Measurements from ENCODE around the gene ZNF746.
"Not testable (repeated sequence)": the region's sequence is repeated elsewhere in the genome, so short reads cannot be mapped to it uniquely, and the experiment has no call there.

The ZNF746 gene

DNA sequence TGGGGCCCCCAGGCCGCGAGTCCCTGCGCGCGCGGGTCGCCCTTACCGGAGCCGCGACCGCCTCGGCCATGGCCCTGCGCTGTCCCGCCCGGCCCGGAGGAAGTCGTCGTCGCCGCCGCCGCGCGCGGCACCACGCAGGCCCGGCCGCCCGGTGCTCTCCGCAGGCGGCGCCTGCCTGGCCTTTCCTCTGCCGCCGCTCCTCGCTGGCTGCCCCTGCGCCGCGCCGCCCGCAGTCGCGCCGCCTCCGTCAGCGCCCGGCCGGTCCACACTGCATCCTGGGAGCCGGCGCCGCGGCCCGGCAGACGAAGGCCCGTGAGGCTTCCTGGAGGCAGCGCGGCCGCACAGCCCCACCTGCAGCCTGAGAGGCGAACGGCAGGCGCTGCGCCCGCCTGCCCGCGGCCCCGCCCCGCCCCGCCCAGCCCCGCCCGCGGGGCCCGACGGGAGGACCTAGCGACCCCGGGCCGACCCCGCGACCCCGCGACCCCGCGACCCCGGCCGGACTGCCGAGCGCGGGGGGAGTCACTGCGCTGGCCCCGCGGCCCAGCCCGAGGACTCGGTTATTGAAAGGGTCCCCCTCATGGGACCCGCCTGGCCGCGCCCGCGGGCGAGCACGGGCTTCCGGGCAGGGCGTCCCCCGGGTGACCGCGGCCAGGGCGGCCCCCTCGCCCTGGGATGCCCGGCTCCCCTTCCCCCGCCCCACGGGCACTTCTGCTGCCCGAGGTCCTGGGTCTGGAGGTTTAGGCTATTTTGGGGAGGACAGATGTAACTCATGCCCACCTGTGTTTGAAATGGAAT is at the start of gene ZNF746:
ZNF746 (minus strand) TSS at position 343 of the 795 bp plus-strand sequence; CDS start at position 70, 273 bp downstream.
- peak; percentile 82 to 83 for DNase-seq

- no peak for DNase-seq
Observed at GRCh38 chr7:149547126-149547525, 49.5 kb upstream of the ZNF746 start.

GRCh38 chr7:149546331-149546730 is 48.7 kb upstream of the ZNF746 start:
- no peak for DNase-seq

- DNase-seq, result no peak
Observed at GRCh38 chr7:149544028-149544427, 46.4 kb upstream of the ZNF746 start.

- no peak for DNase-seq
Observed at GRCh38 chr7:149532654-149533053, 35.0 kb upstream of the ZNF746 start.

DNA sequence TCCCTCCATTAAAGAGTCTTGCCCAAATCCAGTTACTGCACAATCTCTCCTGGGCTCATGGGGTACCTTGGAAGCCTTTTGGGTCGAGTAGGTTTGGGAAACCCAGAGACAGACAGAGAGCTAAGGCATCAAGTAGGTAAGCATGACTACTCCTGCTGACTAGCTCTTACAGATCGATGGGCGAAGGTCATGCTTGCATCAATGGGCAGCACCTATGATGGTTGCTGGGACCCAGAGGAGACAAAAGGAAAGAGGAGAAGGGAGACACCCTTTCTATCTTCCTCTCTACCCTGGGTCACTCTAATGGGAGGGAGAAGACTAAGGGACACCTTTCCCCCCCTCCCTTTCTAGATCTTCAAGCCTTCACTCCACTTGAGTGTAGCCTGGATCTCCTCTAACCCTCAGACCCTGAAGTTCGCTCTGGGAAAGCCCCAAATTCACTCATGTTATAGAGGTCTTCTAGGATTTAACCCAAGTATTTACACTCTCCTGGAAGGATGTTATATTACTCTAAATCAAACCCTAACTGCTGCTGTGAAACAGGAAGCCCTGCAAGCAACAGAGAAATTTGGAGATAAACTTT is 31.6 kb upstream of the ZNF746 start:
- DNase-seq, result no peak

DNA sequence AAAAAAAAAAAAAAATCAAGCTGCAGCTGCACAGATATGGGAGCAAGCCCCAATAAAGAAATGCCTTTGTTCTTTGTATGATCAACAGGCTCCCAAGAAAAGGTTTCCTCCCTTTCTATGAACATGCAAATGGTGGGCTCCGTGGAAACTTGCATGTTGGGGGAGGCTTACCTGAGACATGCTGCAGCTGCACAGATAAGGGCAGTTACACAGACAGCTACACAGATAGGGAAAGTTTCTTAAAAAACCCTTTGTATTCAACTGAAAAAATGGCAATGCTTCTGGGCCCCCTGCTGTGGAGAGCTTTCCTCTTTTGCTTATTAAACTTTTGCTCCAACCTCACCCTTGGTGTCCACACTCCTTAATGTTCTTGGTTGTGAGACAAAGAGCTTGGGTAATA is 29.8 kb upstream of the ZNF746 start:
- DNase-seq, result no peak

DNA sequence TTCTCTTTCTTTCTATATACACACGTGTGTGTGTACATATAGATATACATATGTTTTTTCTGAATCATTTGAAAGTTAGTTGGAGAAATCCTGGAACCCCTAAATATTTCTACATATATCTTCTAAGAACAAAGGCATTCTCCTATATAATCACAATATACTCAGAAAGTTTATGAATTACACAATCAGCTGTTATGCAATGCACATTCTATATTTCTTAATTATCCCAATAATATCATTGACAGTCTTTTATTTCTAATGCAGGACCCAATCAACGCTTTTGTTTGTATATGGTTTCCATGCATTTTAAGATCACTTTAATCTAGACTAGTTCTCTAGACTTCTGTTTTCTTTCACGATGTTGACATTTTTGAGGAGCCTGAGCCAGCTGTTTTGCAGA is 27.7 kb upstream of the ZNF746 start:
- DNase-seq, result no peak

DNA sequence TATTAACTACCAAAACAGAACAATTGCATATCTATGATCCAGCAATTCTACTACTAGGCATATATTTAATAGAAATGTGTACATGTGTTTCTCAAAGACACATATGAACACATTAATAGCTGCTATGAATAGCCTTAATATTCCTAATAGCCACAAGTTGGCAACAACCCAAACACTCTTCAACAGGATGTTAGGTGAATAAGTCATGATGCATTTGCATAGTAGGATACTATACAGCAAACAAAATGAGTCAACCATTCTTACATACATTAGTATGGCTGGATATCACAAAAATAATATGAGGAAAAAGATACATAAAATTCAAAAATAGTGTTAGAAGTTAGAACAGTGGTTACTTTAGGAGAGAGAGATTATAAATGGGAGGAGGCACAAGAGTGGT is 26.8 kb upstream of the ZNF746 start:
- DNase-seq, result no peak

DNA sequence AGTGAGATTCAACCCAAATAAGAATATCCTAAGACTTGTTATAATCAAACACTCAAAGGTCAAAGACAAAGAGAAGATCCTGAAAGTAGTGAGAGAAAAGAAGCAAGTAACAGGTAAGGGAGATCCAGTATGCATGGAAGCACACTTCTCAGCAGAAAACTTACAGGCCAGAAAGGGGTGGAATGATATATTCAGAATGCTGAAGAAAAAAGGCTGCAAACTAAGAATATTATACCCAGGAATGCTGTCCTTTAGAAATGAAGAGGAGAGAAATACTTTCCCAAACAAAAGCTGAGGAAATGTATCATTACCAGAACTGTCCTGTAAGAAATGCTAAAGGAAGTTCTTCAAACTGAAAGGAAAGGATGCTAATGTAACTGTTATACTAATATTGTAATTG is 12.6 kb upstream of the ZNF746 start:
- DNase-seq, result no peak

DNA sequence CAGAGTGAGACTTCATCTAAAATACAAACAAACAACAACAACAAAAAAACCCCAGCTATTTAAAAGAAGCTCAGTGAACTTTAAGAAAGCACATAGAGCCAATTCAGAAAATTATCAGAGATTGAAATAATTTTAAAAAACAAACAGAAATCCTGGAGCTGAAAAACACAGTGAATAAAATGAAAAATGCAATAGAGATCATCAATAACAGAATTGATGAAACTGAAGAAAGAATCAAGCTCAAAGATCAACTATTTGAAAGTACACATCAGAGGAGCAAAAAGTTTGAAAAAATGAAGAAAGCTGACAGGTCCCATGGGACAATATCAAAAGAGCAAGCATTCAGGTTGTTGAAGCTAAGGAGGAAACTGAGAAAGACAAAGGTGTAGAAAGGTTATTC is 12.2 kb upstream of the ZNF746 start:
- DNase-seq, result no peak

DNA sequence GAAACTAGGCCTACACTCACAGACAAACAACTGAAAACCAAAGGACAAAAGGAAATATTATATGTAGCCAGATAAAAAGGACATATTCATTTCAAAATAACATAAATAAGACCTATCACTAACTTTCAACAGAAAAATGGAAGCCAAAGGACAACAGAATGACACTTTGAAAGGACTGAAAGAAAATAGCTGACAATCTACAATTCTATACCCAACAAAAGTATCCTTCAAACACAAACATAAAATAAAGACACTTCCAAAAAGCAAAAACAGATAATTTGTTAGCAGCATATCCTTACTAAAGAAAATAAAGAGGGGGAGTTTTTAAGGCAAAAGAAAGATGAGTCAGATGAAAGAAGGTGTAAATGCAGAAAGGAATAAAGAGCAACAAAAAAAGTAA is 7.9 kb upstream of the ZNF746 start:
- DNase-seq, result no peak

- no peak for DNase-seq
Observed at GRCh38 chr7:149501651-149502050, 4.0 kb upstream of the ZNF746 start.

GRCh38 chr7:149500910-149501309 is 3.3 kb upstream of the ZNF746 start:
- DNase-seq, result no peak

- no peak for DNase-seq
Observed at GRCh38 chr7:149500201-149500600, 2.6 kb upstream of the ZNF746 start.

GRCh38 chr7:149498811-149499210 is 1.2 kb upstream of the ZNF746 start:
- no peak for DNase-seq

- peak; percentile 45 to 53 for DNase-seq
Observed at GRCh38 chr7:149496642-149497391, 792 bp downstream of the ZNF746 start.

- no peak for DNase-seq
Observed at GRCh38 chr7:149495785-149496641, 1.6 kb downstream of the ZNF746 start.

DNA sequence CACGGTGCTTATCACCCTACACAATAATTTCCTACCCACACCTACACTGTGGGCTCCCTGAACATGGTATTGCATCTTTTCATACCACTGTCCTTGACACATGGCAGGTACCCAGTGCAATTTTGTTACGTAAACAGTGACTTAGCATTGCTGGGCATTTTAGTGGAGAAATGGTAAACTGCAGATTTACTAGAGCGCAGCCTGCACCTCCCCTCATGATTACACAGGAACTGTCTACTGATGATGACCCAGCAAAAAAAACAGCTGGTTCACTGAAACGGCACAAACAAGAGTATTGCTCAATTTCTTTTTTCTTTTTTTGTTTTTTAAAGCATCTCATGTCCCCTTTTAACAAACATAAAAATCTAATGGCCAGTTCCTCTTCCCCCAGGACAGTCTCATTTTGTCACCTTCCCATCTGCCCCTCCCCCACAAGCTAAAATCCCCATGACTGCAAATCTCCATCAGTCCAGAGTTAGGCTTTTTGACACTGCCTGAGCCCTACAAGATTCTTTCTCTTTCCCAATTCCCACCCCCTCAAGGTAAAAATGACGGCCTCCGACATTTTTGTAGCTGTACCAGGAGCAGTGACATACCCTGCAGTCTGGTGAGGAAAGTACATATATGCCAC is 2.8 kb downstream of the ZNF746 start:
- peak in 1 of 2 donors; percentile 43 for DNase-seq

GRCh38 chr7:149493975-149494374 is 3.6 kb downstream of the ZNF746 start:
- DNase-seq, result not testable (repeated sequence)

GRCh38 chr7:149493366-149493765 is 4.2 kb downstream of the ZNF746 start:
- DNase-seq, result no peak

DNA sequence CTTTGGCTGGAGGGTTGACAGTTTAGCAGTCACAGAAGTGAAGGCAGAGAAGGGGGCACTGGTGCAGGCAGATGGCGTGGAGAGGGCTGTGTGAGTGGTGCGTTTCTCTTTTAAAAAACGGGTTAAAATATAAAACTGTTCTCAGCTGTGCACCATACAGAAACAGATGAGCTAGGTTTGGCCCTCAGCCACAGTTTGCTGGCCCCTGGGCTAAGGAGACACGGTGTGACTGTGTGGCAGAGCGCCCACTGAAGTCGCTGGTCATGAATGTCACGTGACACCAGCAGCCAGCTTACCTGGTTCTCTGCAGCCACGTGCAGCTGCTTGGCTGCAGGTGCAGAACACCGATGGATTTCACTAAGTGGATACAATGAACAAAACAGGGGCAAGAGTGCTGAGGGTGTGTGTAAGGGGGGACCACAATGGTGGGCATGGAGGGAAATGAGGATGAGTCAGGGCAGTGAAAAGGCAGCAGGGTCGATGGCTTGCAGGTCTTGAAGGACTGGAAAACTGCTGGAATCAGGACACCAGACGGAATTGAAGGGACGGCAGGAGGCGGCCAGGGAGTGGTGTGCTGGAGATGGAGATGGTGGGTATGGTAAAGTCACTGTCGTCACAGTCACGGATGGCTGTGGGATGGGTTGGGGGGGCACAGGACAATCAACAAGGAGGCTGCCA is 7.4 kb downstream of the ZNF746 start:
- no peak for DNase-seq

All from CD4-positive, alpha-beta T cell treated with Interleukin-4 for 1 hour (primary cell).